Endothelial cell of umbilical vein (primary cell): ENCODE results near the gene POU6F2.

ENCODE experiments used
- EZH2 ChIP-seq: IDR thresholded peaks from 2 replicates; pipeline ENCODE4 v1.6.1; 2012; ENCODE audit warnings: borderline replicate concordance, low read depth, mild to moderate bottlenecking, moderate library complexity, low read length, inconsistent platforms; ENCODE audit not compliant: severe bottlenecking
- GATA2 ChIP-seq: IDR thresholded peaks from 2 replicates; pipeline ENCODE4 v1.7.0; 2011; ENCODE audit warnings: low read depth, mild to moderate bottlenecking, moderate library complexity, mixed read lengths, low read length; ENCODE audit not compliant: insufficient read length, insufficient read depth
- JUN ChIP-seq: IDR thresholded peaks from 2 replicates; pipeline ENCODE4 v1.6.1; 2011; ENCODE audit warnings: borderline replicate concordance, low read depth; ENCODE audit not compliant: insufficient read length, insufficient read depth
- MYC ChIP-seq: IDR thresholded peaks from one replicate; pipeline ENCODE4 v1.6.1; 2011; ENCODE audit warnings: mild to moderate bottlenecking, low read depth, low read length
- POLR2A ChIP-seq: IDR thresholded peaks from 2 replicates; pipeline ENCODE4 v1.6.1; 2012; ENCODE audit warnings: low read depth, mild to moderate bottlenecking, control low read depth, low read length
- POLR2AphosphoS5 ChIP-seq: IDR thresholded peaks from 2 replicates; pipeline ENCODE4 v1.6.1; 2012; ENCODE audit warnings: low read depth, mild to moderate bottlenecking, control low read depth, low read length, moderate library complexity; ENCODE audit not compliant: insufficient read depth
- TF ChIP-seq, protein P1 (sequence below), 2 donors: IDR thresholded peaks; 1 replicate in 1 of 2; 2 replicates in 1 of 2; pipeline ENCODE4 v1.5.1; 2011; ENCODE audit warnings: low read length in 2 of 2, mild to moderate bottlenecking in 2 of 2, moderate library complexity in 2 of 2, control low read depth in 1 of 2, inconsistent platforms in 1 of 2, low read depth in 1 of 2; ENCODE audit not compliant: insufficient read depth in 1 of 2; ENCODE audit errors: extremely low read depth in 1 of 2
- TF ChIP-seq, protein P2 (sequence below): IDR thresholded peaks from 2 replicates; pipeline ENCODE4 v1.6.1; 2011; ENCODE audit not compliant: insufficient read depth, insufficient read length

DNA sequence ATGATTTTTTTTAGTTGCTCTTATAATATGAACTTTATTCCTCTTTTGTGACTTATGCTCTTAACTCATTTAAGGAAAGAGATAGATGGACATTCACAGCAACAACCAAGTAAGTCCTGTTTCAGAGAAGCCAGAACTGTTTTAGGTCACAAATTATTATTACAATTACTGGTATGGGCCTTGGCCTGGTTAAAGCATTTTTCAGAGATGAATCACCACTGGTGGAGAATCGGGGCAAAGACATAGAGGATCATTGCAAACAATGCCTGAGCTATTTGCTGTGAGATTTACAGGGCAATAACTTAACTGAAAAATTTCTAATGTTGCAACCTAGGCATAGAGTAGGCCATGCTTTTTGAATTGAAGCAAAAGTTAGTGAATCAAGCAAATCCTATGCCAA, 450.5 kb downstream of the POU6F2 start:
- TF ChIP-seq JUN, result no peak
- no peak for TF ChIP-seq POLR2A
- no peak for TF ChIP-seq POLR2AphosphoS5
- no peak for TF ChIP-seq EZH2
- TF ChIP-seq MYC, result no peak
- TF ChIP-seq, protein P1, sequence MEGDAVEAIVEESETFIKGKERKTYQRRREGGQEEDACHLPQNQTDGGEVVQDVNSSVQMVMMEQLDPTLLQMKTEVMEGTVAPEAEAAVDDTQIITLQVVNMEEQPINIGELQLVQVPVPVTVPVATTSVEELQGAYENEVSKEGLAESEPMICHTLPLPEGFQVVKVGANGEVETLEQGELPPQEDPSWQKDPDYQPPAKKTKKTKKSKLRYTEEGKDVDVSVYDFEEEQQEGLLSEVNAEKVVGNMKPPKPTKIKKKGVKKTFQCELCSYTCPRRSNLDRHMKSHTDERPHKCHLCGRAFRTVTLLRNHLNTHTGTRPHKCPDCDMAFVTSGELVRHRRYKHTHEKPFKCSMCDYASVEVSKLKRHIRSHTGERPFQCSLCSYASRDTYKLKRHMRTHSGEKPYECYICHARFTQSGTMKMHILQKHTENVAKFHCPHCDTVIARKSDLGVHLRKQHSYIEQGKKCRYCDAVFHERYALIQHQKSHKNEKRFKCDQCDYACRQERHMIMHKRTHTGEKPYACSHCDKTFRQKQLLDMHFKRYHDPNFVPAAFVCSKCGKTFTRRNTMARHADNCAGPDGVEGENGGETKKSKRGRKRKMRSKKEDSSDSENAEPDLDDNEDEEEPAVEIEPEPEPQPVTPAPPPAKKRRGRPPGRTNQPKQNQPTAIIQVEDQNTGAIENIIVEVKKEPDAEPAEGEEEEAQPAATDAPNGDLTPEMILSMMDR (IDR thresholded peaks at IDR 0.05; ENCODE audit: extremely low read depth in 1 of 2, insufficient read depth in 1 of 2, low read depth in 1 of 2, low read length in 2 of 2), result no peak
- TF ChIP-seq, protein P2, sequence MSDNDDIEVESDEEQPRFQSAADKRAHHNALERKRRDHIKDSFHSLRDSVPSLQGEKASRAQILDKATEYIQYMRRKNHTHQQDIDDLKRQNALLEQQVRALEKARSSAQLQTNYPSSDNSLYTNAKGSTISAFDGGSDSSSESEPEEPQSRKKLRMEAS, result no peak
- no peak for TF ChIP-seq GATA2
